HUDEP-2 (cell line): ENCODE measurements around the gene MUC4.

Experiments used
- DNase-seq, 76 experiments: peaks; one replicate each; lab custom pipeline; 2025; ENCODE audit not compliant: unreplicated experiment in 76 of 76; lab: John Stamatoyannopoulos, UW

MUC4 gene, protein sequence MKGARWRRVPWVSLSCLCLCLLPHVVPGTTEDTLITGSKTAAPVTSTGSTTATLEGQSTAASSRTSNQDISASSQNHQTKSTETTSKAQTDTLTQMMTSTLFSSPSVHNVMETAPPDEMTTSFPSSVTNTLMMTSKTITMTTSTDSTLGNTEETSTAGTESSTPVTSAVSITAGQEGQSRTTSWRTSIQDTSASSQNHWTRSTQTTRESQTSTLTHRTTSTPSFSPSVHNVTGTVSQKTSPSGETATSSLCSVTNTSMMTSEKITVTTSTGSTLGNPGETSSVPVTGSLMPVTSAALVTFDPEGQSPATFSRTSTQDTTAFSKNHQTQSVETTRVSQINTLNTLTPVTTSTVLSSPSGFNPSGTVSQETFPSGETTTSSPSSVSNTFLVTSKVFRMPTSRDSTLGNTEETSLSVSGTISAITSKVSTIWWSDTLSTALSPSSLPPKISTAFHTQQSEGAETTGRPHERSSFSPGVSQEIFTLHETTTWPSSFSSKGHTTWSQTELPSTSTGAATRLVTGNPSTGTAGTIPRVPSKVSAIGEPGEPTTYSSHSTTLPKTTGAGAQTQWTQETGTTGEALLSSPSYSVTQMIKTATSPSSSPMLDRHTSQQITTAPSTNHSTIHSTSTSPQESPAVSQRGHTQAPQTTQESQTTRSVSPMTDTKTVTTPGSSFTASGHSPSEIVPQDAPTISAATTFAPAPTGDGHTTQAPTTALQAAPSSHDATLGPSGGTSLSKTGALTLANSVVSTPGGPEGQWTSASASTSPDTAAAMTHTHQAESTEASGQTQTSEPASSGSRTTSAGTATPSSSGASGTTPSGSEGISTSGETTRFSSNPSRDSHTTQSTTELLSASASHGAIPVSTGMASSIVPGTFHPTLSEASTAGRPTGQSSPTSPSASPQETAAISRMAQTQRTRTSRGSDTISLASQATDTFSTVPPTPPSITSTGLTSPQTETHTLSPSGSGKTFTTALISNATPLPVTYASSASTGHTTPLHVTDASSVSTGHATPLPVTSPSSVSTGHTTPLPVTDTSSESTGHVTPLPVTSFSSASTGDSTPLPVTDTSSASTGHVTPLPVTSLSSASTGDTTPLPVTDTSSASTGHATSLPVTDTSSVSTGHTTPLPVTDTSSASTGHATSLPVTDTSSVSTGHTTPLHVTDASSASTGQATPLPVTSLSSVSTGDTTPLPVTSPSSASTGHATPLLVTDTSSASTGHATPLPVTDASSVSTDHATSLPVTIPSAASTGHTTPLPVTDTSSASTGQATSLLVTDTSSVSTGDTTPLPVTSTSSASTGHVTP (N-terminal part only)

DNA sequence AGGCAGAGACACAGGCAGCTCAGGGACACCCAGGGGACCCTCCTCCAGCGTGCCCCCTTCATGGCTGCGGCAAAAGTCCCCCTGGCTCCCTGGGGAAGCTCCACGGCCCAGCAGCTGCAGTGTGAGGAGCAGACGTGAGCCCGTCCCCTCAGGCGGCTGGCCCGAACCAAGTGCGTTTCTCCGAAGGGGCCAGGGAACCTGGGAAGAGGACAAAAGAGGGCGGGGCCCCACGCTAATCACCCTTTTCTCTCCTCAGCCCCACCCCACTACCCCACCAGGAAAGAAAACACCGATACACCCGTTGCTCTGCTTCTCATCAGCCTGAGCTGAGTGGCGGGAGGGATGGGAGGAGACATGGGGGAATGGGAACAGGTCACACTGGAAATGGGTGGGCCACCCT lies at the start of gene MUC4:
TSS of gene MUC4 (minus strand) at position 174 of the 400 bp plus-strand sequence. CDS start at position 62, 112 bp downstream.
- DNase-seq, result no peak

- no peak for DNase-seq
Observed at GRCh38 chr3:195860456-195860855, 48.7 kb upstream of the MUC4 start.

GRCh38 chr3:195859846-195860411 lies 48.2 kb upstream of the MUC4 start:
- DNase-seq, result no peak

- peak in 53 of 76 experiments; percentile 1 to 71 (median 39) for DNase-seq
Observed at GRCh38 chr3:195859061-195859845, 47.5 kb upstream of the MUC4 start.

- DNase-seq, result peak in 73 of 76 experiments; percentile 29 to 85 (median 67)
Observed at GRCh38 chr3:195856410-195857084, 44.8 kb upstream of the MUC4 start.

DNA sequence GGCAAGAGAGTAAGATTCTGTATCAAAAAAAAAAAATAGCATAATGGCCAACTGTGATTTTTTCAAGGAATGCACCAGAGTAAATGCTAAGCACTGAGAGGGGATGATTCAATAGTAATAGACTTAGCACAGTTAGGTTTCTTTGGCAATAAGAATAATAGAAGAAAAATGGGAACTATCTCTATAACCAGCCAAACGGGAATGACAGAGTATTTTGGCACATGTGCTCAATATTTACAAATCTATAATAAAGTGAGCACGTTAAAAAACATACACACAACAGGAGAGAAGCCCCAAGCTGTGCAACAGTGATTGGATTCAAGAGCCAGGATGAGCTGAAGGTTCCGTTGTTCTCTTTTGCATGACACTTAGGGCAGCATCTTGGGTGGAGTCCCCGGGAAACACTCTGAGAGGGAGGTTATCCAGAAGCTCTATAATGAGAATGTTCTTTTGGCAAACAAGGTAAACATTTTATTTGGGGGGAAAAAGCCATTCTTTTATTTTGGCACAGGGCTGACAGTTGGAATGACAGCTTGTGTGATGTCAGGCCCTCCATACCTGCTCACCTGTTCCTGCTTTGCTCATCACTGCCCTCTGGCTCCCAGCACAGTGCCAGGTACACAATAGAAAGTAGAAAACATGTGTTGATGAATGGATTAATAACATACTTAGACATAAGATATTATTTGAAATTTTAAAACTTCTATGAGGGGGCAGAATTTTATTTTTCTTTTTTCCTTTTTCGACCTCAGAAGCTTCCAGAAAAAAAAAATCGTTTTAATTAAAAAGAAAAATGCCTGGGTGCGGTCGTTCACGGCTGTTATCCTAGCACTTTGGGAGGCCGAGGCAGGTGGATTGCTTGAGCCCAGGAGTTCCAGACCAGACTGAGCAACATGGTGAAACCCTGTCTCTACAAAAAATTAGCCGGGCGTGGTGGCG lies 44.0 kb upstream of the MUC4 start:
- DNase-seq, result no peak

GRCh38 chr3:195854628-195855294 lies 43.0 kb upstream of the MUC4 start:
- peak in 2 of 76 experiments; percentile 12 to 22 for DNase-seq

GRCh38 chr3:195853996-195854395 lies 42.3 kb upstream of the MUC4 start:
- DNase-seq, result no peak

GRCh38 chr3:195853036-195853435 lies 41.3 kb upstream of the MUC4 start:
- DNase-seq, result no peak

DNA sequence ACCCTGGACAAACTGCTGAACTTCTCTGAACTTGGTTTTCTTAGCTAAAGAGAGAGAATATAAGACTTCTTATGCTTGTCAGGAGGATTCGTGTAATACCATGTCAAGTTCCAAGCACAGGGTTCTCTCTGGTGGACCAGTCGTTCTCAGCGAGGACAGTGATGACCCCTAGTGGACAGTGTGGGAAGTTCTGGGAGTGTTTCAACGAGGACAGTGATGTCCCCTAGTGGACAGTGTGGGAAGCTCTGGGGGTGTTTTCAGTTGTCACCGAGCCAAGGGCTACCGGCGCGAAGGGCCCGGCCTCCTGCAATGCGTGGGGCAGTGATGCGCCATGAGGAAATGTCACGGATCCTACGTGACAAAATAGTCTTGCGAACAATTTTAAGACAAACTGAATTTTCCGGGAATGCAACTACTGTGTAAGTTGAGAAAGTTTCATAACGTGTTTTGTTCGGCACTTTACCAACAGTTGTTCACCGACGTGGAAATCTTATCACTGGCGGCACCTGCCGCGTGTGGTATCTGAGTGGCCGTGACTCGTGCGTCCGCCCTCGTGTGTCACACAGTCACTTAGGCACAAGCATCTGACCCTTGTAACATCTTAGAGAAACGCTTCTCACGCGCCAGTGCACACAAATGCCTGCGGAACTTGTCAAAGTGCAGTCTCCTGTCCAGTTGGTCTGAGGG lies 39.3 kb upstream of the MUC4 start:
- DNase-seq, result peak in 74 of 76 experiments; percentile 18 to 93 (median 82)

DNA sequence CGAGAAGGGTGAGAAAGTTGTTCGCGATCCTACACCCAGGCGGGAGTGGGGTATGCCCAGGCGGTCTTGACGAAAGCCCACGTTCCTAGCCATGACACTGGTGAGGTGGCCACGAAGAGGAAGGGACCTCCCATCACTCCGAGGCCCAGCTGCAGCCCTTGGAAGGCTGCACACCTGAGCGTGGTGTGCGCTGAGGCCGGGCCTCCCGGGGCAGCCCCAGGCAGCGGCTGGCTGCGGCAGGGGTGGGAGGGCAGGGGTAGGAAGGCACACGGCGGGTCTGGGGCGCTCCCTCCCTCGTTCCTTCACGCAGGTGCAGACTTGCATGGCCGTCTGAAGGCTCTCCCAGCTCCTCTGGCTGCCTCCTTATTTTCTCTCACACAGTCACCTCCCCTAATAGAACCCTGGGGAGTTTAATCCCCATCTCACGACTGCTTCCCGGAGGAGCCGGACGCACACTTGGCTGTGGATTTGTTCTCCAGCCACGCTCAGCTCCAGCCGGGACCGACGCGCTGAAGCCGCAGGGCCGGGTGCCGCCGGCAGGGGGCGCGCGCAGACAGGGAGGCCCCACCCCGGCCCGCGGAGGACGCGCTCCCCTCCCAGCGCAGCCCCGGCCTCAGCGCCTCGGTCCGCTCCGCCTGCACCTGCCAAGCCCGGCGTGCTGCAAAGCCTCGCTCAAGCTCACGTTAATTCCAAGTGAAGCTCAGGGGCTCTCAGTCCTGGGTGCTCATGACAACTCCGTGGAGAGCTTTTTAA lies 37.8 kb upstream of the MUC4 start:
- DNase-seq, result no peak

GRCh38 chr3:195847055-195847950 lies 35.6 kb upstream of the MUC4 start:
- DNase-seq, result no peak

DNA sequence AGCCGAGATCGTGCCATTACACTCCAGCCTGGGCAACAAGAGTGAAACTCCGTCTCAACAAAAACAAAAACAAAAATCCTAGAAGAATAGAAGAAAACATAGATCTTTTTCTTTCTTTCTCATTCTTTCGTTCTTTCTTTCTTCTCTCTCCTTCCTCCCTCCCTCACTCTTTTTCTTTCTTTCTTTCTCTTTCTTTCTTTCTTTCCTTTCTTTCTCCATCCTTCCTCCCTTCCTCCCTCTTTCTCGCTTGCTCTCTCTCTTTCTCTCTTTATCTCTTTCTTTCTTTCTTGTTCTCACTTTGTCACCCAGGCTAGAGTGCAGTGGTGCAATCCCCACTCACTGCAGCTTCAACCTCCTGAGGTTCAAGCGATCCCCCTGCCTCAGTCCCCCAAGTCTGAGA lies 33.8 kb upstream of the MUC4 start:
- no peak for DNase-seq

DNA sequence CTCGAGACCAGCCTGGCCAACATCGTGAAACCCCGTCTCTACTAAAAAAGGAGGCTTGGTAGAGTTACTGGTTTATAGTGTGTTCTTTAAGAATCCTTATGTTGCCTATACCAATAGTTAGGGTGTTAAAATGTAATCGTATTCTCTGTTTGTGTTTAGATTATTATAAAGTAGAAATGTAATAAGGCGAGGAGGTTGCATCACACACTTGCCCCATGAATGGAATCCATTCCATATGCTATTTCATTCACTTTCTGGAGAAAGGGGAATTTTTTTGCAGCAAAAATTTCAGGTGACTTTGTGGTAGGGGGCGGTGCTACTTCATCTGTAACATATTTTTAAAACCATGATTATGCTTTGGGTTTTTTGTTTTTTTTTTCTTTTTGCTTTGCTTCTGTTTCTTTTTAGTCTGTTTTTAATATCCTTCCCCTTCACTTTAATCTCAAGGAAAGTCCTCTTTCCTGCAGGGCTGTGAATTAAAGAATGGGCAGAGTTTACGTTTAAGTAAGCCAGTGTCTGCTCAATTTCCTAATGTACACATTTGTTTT lies 33.0 kb upstream of the MUC4 start:
- DNase-seq, result no peak
